ENCODE measurements around the gene IER2.

GRCh38 chr19:13135068-13136062, 14.8 kb upstream of the IER2 start:
- TF ChIP-seq POLR2A (IDR thresholded peaks at IDR 0.05; ENCODE audit: low read depth, low read length) (no peak), POU2F2 (IDR thresholded peaks at IDR 0.05; ENCODE audit: low read depth, low read length) (no peak), POLR2AphosphoS5 (IDR thresholded peaks at IDR 0.05; ENCODE audit: low read depth, low read length) (no peak), TAF1 (IDR thresholded peaks at IDR 0.05; ENCODE audit: low read depth, low read length) (no peak), SPI1 (IDR thresholded peaks at IDR 0.05; ENCODE audit: low read depth, low read length) (no peak)

Measured in GM12891 (cell line).